ENCODE measurements around the gene FRS3.

GRCh38 chr6:41735427-41736185 lies 44.1 kb downstream of the FRS3 start, which contains the start of gene TFEB:
- TF ChIP-seq, protein P1, sequence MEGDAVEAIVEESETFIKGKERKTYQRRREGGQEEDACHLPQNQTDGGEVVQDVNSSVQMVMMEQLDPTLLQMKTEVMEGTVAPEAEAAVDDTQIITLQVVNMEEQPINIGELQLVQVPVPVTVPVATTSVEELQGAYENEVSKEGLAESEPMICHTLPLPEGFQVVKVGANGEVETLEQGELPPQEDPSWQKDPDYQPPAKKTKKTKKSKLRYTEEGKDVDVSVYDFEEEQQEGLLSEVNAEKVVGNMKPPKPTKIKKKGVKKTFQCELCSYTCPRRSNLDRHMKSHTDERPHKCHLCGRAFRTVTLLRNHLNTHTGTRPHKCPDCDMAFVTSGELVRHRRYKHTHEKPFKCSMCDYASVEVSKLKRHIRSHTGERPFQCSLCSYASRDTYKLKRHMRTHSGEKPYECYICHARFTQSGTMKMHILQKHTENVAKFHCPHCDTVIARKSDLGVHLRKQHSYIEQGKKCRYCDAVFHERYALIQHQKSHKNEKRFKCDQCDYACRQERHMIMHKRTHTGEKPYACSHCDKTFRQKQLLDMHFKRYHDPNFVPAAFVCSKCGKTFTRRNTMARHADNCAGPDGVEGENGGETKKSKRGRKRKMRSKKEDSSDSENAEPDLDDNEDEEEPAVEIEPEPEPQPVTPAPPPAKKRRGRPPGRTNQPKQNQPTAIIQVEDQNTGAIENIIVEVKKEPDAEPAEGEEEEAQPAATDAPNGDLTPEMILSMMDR (IDR thresholded peaks at IDR 0.05) = peak; percentile 55 to 98 (median 81)
- peak; percentile 50 to 54 for TF ChIP-seq POLR2A (IDR thresholded peaks at IDR 0.05)

Data from adrenal gland (tissue), 5 donors.